GM12801 (cell line): ENCODE data around the gene COMT.

Experiments used
- CTCF ChIP-seq: IDR thresholded peaks from one replicate; pipeline ENCODE4 v1.5.1; 2011; ENCODE audit warnings: control low read depth; ENCODE audit not compliant: insufficient read length; ENCODE audit errors: extremely low read depth

COMT gene

GRCh38 chr22:19981171-19981960, 39.8 kb downstream of the COMT start:
- TF ChIP-seq CTCF = no peak

DNA sequence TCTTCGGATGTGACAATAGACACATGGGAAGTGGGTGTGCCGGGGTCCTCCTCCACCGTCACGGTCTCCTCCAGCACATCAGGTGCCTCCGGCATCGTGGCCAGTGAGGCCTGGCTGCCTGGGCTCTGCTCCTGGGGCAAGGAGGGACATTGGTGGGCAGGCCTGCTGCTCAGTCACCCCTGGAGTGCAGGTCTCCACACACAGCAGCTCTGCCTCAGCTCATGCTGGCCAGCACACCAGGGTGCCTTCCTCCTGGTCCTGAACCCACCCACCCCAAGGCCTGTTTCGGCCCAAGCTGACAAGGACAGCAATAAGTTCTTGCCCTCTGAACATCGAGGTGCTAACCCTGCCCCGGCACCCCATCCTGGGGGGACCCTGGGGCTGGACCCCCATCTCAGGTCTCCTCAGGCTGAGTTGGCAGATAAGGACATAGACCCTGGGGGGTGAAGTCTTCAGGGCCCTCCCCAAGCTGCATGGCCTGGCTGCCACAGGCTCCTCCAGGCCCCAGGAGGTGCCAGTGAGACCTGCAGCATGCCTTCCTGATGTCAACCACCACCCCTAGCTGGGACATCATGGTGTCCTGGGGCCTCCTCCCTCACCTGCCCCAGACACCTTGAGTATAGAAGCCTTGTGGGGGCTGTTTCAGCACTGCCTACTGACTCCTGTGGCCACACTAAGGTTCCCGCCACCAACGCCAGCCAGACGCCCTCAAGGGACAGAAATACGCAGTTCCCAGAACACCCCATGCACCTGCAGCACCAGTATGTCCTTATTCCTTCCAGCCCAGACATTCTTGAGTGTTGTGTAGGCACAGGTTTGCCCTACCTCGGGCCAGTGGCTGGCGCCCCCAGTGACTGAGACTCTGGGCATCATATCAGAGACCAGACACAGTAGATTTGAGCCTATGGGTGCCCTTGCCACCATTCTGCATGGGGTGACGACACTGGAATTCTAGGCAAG, 40.7 kb downstream of the COMT start:
- TF ChIP-seq CTCF = no peak

DNA sequence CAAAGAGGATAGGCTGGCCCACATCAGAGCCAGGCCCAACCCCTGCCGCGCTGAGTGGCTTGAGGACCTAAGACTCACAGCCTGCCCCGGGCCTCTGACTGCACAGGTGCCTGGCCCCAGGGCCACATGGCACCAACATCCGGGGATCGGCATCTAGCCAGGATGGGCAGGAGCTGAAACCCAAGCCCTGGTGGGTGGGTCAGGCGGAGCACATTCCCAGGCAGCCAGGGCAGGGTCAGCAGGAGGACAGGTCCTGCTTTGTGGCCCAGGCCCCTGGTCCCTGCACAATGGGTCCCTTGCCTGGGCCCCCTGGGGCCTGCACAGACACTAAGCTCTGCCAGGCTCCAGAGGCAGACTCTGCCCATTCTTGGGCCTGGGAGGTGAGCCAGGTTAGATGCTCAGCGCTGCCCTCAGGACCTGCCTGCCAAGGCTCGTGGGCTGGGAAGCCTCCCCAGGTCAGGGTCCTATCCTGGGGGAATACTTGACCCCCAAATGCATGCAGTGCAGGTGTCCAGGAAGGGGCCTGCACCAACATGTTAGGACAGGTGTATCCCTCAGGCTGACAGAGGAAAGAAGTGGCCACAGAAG, 41.5 kb downstream of the COMT start:
- no peak for TF ChIP-seq CTCF

- TF ChIP-seq CTCF = no peak
These were observed 42.2 kb downstream of the COMT start for GRCh38 chr22:19983741-19984140.

- TF ChIP-seq CTCF = no peak
These were observed 42.7 kb downstream of the COMT start for GRCh38 chr22:19984201-19984753.

GRCh38 chr22:19984851-19985811, 43.6 kb downstream of the COMT start:
- no peak for TF ChIP-seq CTCF
